Measurements from ENCODE around the gene ARRDC2. TPM values are rescaled to one million over a fixed set of nuclear protein-coding genes. Genes with fewer than 3 reads are reported as not detected.

The ARRDC2 gene
- total and polyA plus RNA-seq, 9 of the 15 experiments (the other 6 are each of a cell fraction or from before 2014, with no cell fraction given) = 1.9 to 27.4 (median 15.2) TPM

- TF ChIP-seq REST (IDR thresholded peaks at IDR 0.05; ENCODE audit: borderline replicate concordance) (peak; percentile 73; the same call in 1 of the 2 replicates), REST (CRISPR knock-in tag; IDR thresholded peaks at IDR 0.05; ENCODE audit: low read depth) (no peak), ZNF583 (CRISPR knock-in tag; IDR thresholded peaks at IDR 0.05) (no peak), PPARD (CRISPR knock-in tag; IDR thresholded peaks at IDR 0.05) (no peak), KHSRP (IDR thresholded peaks at IDR 0.05) (no peak), RBM17 (IDR thresholded peaks at IDR 0.05; ENCODE audit: borderline replicate concordance, low read depth, low read length) (no peak), FOXO4 (CRISPR knock-in tag; IDR thresholded peaks at IDR 0.05) (no peak), CC2D1A (IDR thresholded peaks at IDR 0.05) (peak; percentile 87), OTX1 (CRISPR knock-in tag; IDR thresholded peaks at IDR 0.05) (no peak), HINFP (tag; conservative IDR thresholded peaks at IDR 0.05; ENCODE audit: low read depth) (no peak), IRF2 (CRISPR knock-in tag; IDR thresholded peaks at IDR 0.05) (no peak), ILF3 (IDR thresholded peaks at IDR 0.05; ENCODE audit: borderline replicate concordance) (no peak), ZNF311 (CRISPR knock-in tag; IDR thresholded peaks at IDR 0.05) (no peak), CXXC5 (CRISPR knock-in tag; IDR thresholded peaks at IDR 0.05) (no peak), DLX4 (CRISPR knock-in tag; IDR thresholded peaks at IDR 0.05) (no peak), FOXJ3 (CRISPR knock-in tag; IDR thresholded peaks at IDR 0.05) (no peak), TOE1 (IDR thresholded peaks at IDR 0.05; ENCODE audit: borderline replicate concordance) (no peak), TOE1 (CRISPR knock-in tag; IDR thresholded peaks at IDR 0.05; ENCODE audit: borderline replicate concordance, low read depth) (no peak), ESRRB (CRISPR knock-in tag; IDR thresholded peaks at IDR 0.05; ENCODE audit: borderline replicate concordance) (no peak), ZNF436 (CRISPR knock-in tag; IDR thresholded peaks at IDR 0.05) (no peak)
These were observed 55.5 kb downstream of the ARRDC2 start (continued) for GRCh38 chr19:18063463-18063862.
